K562 (cell line): ENCODE measurements around the gene ANXA7. TPM values are rescaled to one million over a fixed set of nuclear protein-coding genes. Genes with fewer than 3 reads are reported as not detected.
A peak's percentile ranks its signal among the peaks of the same experiment; 100 is the strongest.

Source experiments
- ARNT ChIP-seq, 2 experiments: fragments of 450-650 bp; IDR thresholded peaks; 2 replicates each; pipeline ENCODE4 v1.6.1; 2016; ENCODE audit warnings: mild to moderate bottlenecking in 1 of 2
- BDP1 ChIP-seq: IDR thresholded peaks from 3 replicates; pipeline ENCODE4 v1.6.1; 2011; ENCODE audit not compliant: insufficient read length, insufficient read depth
- ELF4 ChIP-seq: fragments of 450-650 bp; formaldehyde crosslinking; IDR thresholded peaks from 2 replicates; pipeline ENCODE4 v1.4.0; 2022; ENCODE audit warnings: missing genetic modification characterization
- GABPB1 ChIP-seq: sonication (generic); formaldehyde crosslinking; IDR thresholded peaks from 2 replicates; pipeline ENCODE4 v1.8.0; 2022; ENCODE audit warnings: mild to moderate bottlenecking, missing genetic modification reagents
- HNRNPUL1 ChIP-seq: fragments of 200-400 bp; formaldehyde crosslinking; IDR thresholded peaks from 2 replicates; pipeline ENCODE4 v1.6.1; 2017; ENCODE audit warnings: low read length
- NEUROD1 ChIP-seq: fragments of 150-350 bp; IDR thresholded peaks from 2 replicates; pipeline ENCODE4 v1.6.1; 2014; ENCODE audit warnings: borderline replicate concordance, low read length, low read depth; ENCODE audit not compliant: partially characterized antibody
- NFRKB ChIP-seq: fragments of 450-650 bp; IDR thresholded peaks from 2 replicates; pipeline ENCODE4 v1.6.1; 2016; ENCODE audit warnings: low read depth
- NKRF ChIP-seq: fragments of 450-650 bp; IDR thresholded peaks from 2 replicates; pipeline ENCODE4 v1.6.1; 2016; ENCODE audit warnings: borderline replicate concordance
- POLR2AphosphoS5 ChIP-seq: IDR thresholded peaks from 2 replicates; pipeline ENCODE4 v1.6.1; 2011; ENCODE audit warnings: mild to moderate bottlenecking, low read depth, low read length, moderate library complexity; ENCODE audit not compliant: control insufficient read depth, insufficient read depth
- SFPQ ChIP-seq: fragments of 200-400 bp; formaldehyde crosslinking; IDR thresholded peaks from 2 replicates; pipeline ENCODE4 v1.6.1; 2017; ENCODE audit warnings: mild to moderate bottlenecking, low read depth, low read length, moderate library complexity
- TCF7 ChIP-seq: sonication (generic); IDR thresholded peaks from 2 replicates; pipeline ENCODE4 v1.6.1; 2016; ENCODE audit warnings: antibody characterized with exemption, borderline replicate concordance
- ZNF174 ChIP-seq: fragments of 250-450 bp; sonication (Bioruptor Pico); IDR thresholded peaks from 2 replicates; pipeline ENCODE4 v1.4.0; 2020; ENCODE audit warnings: mild to moderate bottlenecking
- ZNF224 ChIP-seq: sonication (generic); formaldehyde crosslinking; IDR thresholded peaks from 2 replicates; pipeline ENCODE4 v1.8.0; 2022; ENCODE audit warnings: mild to moderate bottlenecking, missing genetic modification reagents
- ZNF347 ChIP-seq: fragments of 450-650 bp; formaldehyde crosslinking; IDR thresholded peaks from 2 replicates; pipeline ENCODE4 v1.4.0; 2020; ENCODE audit warnings: low read depth, mild to moderate bottlenecking, moderate library complexity
- ZNF41 ChIP-seq: fragments of 250-450 bp; sonication (Bioruptor Pico); conservative IDR thresholded peaks from 2 replicates; pipeline ENCODE4 v1.4.0; 2020; ENCODE audit warnings: mild to moderate bottlenecking
- ZNF561 ChIP-seq: fragments of 450-650 bp; formaldehyde crosslinking; conservative IDR thresholded peaks from 2 replicates; pipeline ENCODE4 v1.4.0; 2020; ENCODE audit warnings: mild to moderate bottlenecking, moderate library complexity
- ZNF644 ChIP-seq: fragments of 200-800 bp; sonication (Bioruptor generic); IDR thresholded peaks from 2 replicates; pipeline ENCODE4 v1.6.1; 2016; ENCODE audit warnings: low read depth, missing genetic modification characterization, missing compliant biosample characterization
- polyA plus RNA-seq, 8 experiments: library from polyadenylated mRNA; depleted of rRNA in 4 of 8; stranded (reverse) in 5 of 8; unstranded in 3 of 8; fragments of >200 nt; fragmentation: Nextera tagmentation in 2 of 8; fragmentation: Illumina TruSeq in 1 of 8; extraction: Ambion mirVana in 2 of 8; extraction: Trizol in 1 of 8; gene quantifications; 2 replicates each; pipeline versions ENCODE4 v1.2.1 to v1.2.3, GENCODE V29; 2011 to 2014; ENCODE audit warnings: inconsistent platforms in 1 of 8, missing spikeins in 1 of 8
- total RNA-seq, 7 experiments: library from RNA; depleted of rRNA in 6 of 7; stranded (reverse); fragments of >200 nt in 6 of 7; fragmentation: Illumina TruSeq in 2 of 7; extraction: Trizol in 2 of 7; gene quantifications; 2 replicates each; pipeline versions ENCODE4 v1.2.1 to v1.2.3, GENCODE V29; 2011 to 2021; ENCODE audit warnings: low replicate concordance in 1 of 7
- TF ChIP-seq, protein P1 (sequence below): sonication (generic); formaldehyde crosslinking; IDR thresholded peaks from 2 replicates; pipeline ENCODE4 v1.8.1; 2022; ENCODE audit warnings: missing genetic modification reagents
- TF ChIP-seq, protein P2 (sequence below): fragments of 450-650 bp; IDR thresholded peaks from 2 replicates; pipeline ENCODE4 v1.7.0; 2016; ENCODE audit warnings: borderline replicate concordance
- TF ChIP-seq, protein P3 (sequence below): sonication (generic); formaldehyde crosslinking; IDR thresholded peaks from 2 replicates; pipeline ENCODE4 v1.8.0; 2023; ENCODE audit warnings: mild to moderate bottlenecking, missing genetic modification reagents

Gene ANXA7
- total and polyA plus RNA-seq, 9 of the 15 experiments (the other 6 are each of a cell fraction or from before 2014, with no cell fraction given): 81.6 to 157 (median 122) TPM

GRCh38 chr10:73456187-73456890 is 42.5 kb upstream of the ANXA7 start (continued):
- peak; percentile 15; the same call in 1 of the 2 replicates for TF ChIP-seq NKRF
- TF ChIP-seq ZNF41 (CRISPR knock-in tag): no peak; the same call in 1 of the 2 replicates
- TF ChIP-seq, protein P1, sequence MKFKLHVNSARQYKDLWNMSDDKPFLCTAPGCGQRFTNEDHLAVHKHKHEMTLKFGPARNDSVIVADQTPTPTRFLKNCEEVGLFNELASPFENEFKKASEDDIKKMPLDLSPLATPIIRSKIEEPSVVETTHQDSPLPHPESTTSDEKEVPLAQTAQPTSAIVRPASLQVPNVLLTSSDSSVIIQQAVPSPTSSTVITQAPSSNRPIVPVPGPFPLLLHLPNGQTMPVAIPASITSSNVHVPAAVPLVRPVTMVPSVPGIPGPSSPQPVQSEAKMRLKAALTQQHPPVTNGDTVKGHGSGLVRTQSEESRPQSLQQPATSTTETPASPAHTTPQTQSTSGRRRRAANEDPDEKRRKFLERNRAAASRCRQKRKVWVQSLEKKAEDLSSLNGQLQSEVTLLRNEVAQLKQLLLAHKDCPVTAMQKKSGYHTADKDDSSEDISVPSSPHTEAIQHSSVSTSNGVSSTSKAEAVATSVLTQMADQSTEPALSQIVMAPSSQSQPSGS: no peak
- TF ChIP-seq ARNT (IDR thresholded peaks at IDR 0.05): peak; percentile 99
- no peak; the same call in 1 of the 2 replicates for TF ChIP-seq GABPB1 (CRISPR knock-in tag)
- TF ChIP-seq BDP1: no peak
- no peak for TF ChIP-seq ZNF174 (CRISPR knock-in tag)
- TF ChIP-seq TCF7: peak; percentile 65; the same call in 1 of the 2 replicates
- TF ChIP-seq, protein P2, sequence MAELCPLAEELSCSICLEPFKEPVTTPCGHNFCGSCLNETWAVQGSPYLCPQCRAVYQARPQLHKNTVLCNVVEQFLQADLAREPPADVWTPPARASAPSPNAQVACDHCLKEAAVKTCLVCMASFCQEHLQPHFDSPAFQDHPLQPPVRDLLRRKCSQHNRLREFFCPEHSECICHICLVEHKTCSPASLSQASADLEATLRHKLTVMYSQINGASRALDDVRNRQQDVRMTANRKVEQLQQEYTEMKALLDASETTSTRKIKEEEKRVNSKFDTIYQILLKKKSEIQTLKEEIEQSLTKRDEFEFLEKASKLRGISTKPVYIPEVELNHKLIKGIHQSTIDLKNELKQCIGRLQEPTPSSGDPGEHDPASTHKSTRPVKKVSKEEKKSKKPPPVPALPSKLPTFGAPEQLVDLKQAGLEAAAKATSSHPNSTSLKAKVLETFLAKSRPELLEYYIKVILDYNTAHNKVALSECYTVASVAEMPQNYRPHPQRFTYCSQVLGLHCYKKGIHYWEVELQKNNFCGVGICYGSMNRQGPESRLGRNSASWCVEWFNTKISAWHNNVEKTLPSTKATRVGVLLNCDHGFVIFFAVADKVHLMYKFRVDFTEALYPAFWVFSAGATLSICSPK: no peak
- no peak for TF ChIP-seq ZNF224 (CRISPR knock-in tag)
- peak; percentile 100 for TF ChIP-seq POLR2AphosphoS5
- no peak for TF ChIP-seq HNRNPUL1
- peak; percentile 83 for TF ChIP-seq ELF4 (CRISPR knock-in tag)
- peak; percentile 86 for TF ChIP-seq NEUROD1
- TF ChIP-seq ZNF561: no peak
- no peak for TF ChIP-seq ZNF347
- TF ChIP-seq ZNF644: peak; percentile 97
- no peak for TF ChIP-seq SFPQ
- TF ChIP-seq, protein P3, sequence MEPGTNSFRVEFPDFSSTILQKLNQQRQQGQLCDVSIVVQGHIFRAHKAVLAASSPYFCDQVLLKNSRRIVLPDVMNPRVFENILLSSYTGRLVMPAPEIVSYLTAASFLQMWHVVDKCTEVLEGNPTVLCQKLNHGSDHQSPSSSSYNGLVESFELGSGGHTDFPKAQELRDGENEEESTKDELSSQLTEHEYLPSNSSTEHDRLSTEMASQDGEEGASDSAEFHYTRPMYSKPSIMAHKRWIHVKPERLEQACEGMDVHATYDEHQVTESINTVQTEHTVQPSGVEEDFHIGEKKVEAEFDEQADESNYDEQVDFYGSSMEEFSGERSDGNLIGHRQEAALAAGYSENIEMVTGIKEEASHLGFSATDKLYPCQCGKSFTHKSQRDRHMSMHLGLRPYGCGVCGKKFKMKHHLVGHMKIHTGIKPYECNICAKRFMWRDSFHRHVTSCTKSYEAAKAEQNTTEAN (CRISPR knock-in tag): no peak
- 0 out of 2 replicates have a peak, but pooled peaks have one; percentile 46 for TF ChIP-seq NFRKB
